ENCODE data around the gene TKT.
"Not testable (repeated sequence)": the region's sequence is repeated elsewhere in the genome, so short reads cannot be mapped to it uniquely, and the experiment has no call there.

Gene TKT

GRCh38 chr3:53259427-53260259 is 3.8 kb upstream of the TKT start:
- no peak for DNase-seq (ENCODE audit: low read depth)

DNA sequence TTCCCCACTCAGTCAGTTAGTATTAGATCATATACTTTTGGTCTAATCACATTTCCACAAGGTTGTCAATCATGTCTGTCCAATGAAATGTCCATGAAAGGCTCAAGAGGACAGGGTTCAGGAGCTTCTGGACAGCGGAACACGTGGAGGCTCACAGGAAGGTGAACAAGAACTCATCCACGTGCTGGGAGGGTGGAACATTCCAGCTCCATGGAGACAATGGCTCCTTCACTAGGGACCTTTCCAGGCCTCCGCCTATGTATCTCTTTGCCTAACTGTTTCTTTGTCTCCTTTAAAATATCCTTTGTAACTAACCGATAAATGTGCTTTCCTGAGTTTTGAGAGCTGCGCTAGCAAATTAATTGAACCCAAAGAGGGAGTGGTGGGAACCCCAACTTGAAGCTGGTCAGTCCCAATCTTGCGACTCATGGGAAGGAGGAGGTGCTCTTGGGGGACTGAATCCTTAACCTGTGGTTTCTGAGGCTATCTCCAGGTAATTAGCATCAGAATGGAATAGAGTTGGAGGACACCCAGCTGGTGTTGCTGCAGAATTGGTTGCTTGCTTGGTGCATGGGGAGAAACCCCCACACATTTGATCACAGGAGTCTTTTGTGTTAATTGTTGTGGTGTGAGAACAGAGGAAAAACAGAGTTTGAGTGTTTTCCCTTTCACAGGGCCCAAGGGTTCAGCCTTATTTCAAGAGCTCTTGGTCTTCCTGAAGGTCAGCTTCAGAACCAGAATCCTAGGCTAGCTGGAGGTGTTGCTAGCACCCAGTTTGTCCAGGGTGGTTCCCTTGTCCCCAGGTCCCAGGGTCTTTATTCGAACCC is 3.0 kb upstream of the TKT start:
- DNase-seq (ENCODE audit: low read depth), result no peak

GRCh38 chr3:53257465-53257864 is 1.6 kb upstream of the TKT start:
- no peak for DNase-seq (ENCODE audit: low read depth)

- no peak for DNase-seq (ENCODE audit: low read depth)
Measured at GRCh38 chr3:53256704-53257055, 858 bp upstream of the TKT start.

- no peak for DNase-seq (ENCODE audit: low read depth)
Measured at GRCh38 chr3:53255423-53255774, 423 bp downstream of the TKT start.

GRCh38 chr3:53254509-53255422 is 1.1 kb downstream of the TKT start:
- peak; percentile 7 for DNase-seq (ENCODE audit: low read depth)

DNA sequence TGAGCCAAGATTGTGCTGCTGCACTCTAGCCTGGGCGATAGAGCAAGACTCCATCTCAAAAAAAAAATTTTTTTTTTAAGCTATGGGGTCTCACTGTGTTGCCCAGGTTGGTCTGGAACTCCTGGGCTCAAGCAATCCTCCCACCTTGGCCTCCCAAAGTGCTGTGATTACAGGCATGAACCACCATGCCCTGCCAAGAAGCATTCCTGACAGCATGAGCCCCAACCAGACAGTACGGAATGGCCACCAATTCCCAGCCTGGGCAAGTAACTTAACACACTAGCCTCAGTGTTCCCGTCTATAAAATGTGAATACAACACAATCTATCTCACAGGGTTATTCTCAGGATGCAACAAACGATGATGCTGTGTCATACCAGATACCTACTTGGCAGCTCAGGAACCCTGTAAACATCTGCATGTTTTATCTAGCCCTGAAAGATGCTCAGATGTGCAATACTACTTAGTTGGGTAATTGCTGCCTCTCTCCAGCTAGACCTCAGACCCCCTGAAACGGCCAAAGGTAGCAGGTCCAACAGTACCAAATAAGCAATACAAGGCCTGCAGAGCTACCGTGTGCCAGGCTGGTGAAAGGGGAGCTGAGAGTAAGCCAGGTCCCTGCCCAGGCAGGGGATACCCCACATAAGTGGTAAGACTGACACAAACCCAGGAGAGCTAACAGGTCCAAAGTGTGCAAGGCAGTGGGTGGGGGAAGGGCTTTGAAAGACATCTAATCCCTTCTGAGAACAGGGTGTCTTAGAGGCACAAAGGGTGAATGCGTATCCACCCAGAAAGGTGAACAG is 1.9 kb downstream of the TKT start:
- DNase-seq (ENCODE audit: low read depth), result no peak

- DNase-seq (ENCODE audit: low read depth), result not testable (repeated sequence)
Measured at GRCh38 chr3:53252947-53253322, 2.9 kb downstream of the TKT start.

GRCh38 chr3:53252096-53252946 is 3.5 kb downstream of the TKT start:
- no peak for DNase-seq (ENCODE audit: low read depth)

GRCh38 chr3:53250881-53251605 is 4.8 kb downstream of the TKT start:
- DNase-seq (ENCODE audit: low read depth), result no peak

- DNase-seq (ENCODE audit: low read depth), result no peak
Measured at GRCh38 chr3:53250453-53250852, 5.4 kb downstream of the TKT start.

GRCh38 chr3:53248161-53248560 is 7.7 kb downstream of the TKT start:
- no peak for DNase-seq (ENCODE audit: low read depth)

GRCh38 chr3:53247619-53248018 is 8.2 kb downstream of the TKT start:
- no peak for DNase-seq (ENCODE audit: low read depth)

- DNase-seq (ENCODE audit: low read depth), result no peak
Measured at GRCh38 chr3:53244271-53244670, 11.6 kb downstream of the TKT start.

- DNase-seq (ENCODE audit: low read depth), result no peak
Measured at GRCh38 chr3:53243785-53244184, 12.0 kb downstream of the TKT start.

DNA sequence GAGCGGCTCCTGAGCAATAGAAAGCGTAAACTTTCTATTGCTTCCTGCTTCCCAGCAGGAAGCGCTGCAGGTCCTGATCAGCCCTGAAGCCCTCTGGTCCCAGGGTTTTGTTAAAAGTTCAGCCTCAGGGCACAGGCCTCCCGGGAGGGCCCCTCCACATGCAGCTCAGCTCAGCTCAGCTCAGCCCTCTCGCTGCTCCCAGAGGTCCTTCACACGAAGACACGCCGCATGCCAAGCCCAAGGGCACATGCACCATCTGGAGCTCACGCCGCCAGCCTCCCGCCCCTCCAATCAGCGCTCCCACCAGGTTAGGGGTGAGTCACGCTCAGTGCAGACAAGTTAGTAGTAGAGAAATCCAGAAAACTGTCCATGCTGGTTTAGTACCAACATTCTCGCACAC is 12.7 kb downstream of the TKT start:
- DNase-seq (ENCODE audit: low read depth), result no peak

DNA sequence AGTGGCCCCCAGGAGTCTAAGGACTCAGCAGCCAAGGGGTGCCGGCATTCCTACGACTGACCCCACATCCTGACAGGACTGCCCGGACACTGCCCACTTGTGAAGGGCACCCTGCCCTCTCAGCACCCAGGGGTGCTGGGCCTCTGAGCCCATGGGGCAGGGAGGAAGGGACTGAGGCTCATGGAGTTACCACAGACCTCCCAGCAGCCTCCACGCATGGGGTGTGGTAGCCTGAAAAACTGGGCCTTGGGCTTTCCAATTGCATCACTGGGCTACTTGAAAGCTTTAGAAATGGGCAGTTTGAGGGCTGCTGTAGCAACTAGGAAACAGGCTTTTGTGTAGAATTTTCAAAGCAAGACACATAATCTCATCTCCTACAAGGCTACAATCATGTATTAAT is 13.2 kb downstream of the TKT start:
- no peak for DNase-seq (ENCODE audit: low read depth)

DNA sequence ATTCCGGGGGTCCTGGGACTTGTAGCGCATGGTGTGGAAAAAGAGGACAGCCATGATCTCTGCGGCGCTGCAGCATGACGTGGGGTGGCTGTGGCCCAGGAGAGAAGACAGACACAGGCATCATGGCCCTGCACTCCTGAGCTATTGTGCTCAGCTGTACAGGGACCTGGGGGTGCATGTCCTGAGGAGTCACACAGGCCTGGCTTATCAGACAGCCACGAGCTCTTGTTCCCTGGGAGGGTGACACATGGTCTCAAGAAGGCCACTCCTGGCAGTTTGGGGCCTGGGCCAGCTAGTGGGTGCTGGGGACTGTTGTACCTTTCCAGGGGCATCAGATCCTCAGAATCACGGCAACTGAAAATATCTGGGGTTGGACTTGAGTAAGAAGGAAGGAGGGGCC is 13.7 kb downstream of the TKT start:
- no peak for DNase-seq (ENCODE audit: low read depth)

- no peak for DNase-seq (ENCODE audit: low read depth)
Measured at GRCh38 chr3:53240989-53241972, 14.5 kb downstream of the TKT start.

Measured in T-helper 22 cell (primary cell).